Activated B cell treated with CpG ODN at 0.5 μM for 24 hours (primary cell): ENCODE data around the gene PLEKHA4. TPM values are rescaled to one million over a fixed set of nuclear protein-coding genes. Genes with fewer than 3 reads are reported as not detected.
"Not testable (repeated sequence)": the region's sequence is repeated elsewhere in the genome, so short reads cannot be mapped to it uniquely, and the experiment has no call there.

Experiments
- ATAC-seq: fragments of 200-7000 bp; cut with Tn5 transposase; one replicate; pipeline ENCODE4 v1.10.0; 2021; ENCODE audit warnings: low read depth, mild to moderate bottlenecking, moderate library complexity
- CTCF ChIA-PET: fragments of 350-600 bp; sonication (Branson Sonifier 250); formaldehyde crosslinking; loops from one replicate; lab custom pipeline; 2021; ENCODE audit warnings: antibody characterized with exemption; lab: Charles Lee
- POLR2A ChIA-PET: fragments of 350-600 bp; sonication (Branson Sonifier 250); formaldehyde crosslinking; loops from one replicate; lab custom pipeline; 2021; ENCODE audit warnings: antibody characterized with exemption; lab: Charles Lee
- DNase-seq: peaks from one replicate; pipeline ENCODE4 v3.0.0; 2022
- H3K27ac Mint-ChIP-seq: one replicate; pipeline ENCODE4 v1.8.0; 2020; ENCODE audit warnings: mixed read lengths
- H3K27me3 Mint-ChIP-seq: one replicate; pipeline ENCODE4 v1.8.0; 2021; ENCODE audit warnings: mixed read lengths
- H3K36me3 Mint-ChIP-seq: one replicate; pipeline ENCODE4 v1.8.0; 2021; ENCODE audit warnings: low read depth, mixed read lengths
- H3K4me1 Mint-ChIP-seq: one replicate; pipeline ENCODE4 v1.8.0; 2021; ENCODE audit warnings: mixed read lengths
- H3K4me3 Mint-ChIP-seq: one replicate; pipeline ENCODE4 v1.8.0; 2020; ENCODE audit warnings: mild to moderate bottlenecking, mixed read lengths
- H3K9me3 Mint-ChIP-seq: one replicate; pipeline ENCODE4 v1.8.0; 2020; ENCODE audit warnings: mixed read lengths
- CTCF ChIP-seq: fragments of 200-600 bp; IDR thresholded peaks from one replicate; pipeline ENCODE4 v1.8.0; 2022; ENCODE audit warnings: antibody characterized with exemption, mild to moderate bottlenecking
- intact Hi-C: fragments of 100-400 bp; cut with micrococcal nuclease; formaldehyde crosslinking; loops from one replicate; pipeline ENCODE4 v1.15.1; 2024
- total RNA-seq: library from RNA; stranded (reverse); gene quantifications from 2 replicates; pipeline ENCODE4 v1.2.3, GENCODE V29; 2022

The PLEKHA4 gene
- total RNA-seq, 1 donor from 2014 or later: 5.7 TPM

- intact Hi-C loops: loop anchor here (1.0 to 10.0 kb wide), 4 partner anchors 120 to 893 kb away; partner anchors contain the start of genes ALDH16A1, AP2A1, GYS1 and PIH1D1
- Mint-ChIP-seq H3K27ac (peak overlapping the region; percentile 100), H3K9me3 (no peaks in the 10 kb centered on the region), H3K4me3 (peak overlapping the region; percentile 100), H3K36me3 (peaks cover 60% of the 10 kb centered on the region), H3K4me1 (peaks cover 51% of the 10 kb centered on the region), H3K27me3 (no peaks in the 10 kb centered on the region)
- TF ChIP-seq CTCF: no peak
- no peak for ATAC-seq
- ChIA-PET CTCF (interaction anchor here (0.9 to 2.2 kb wide), 3 partner anchors 28 to 97 kb away, joined by 3 to 9 read pairs (median 5); no protein-coding TSS in a partner anchor), POLR2A (interaction anchor here (0.6 to 7.8 kb wide), 17 partner anchors 12 to 275 kb away, joined by 3 to 179 read pairs (median 9); partner anchors contain the start of genes BAX, CA11, FTL and GYS1)
- DNase-seq: no peak
These were observed 5.3 kb upstream of the PLEKHA4 start for GRCh38 chr19:48873476-48874302.

- ATAC-seq (peak; percentile 28), DNase-seq (peak; percentile 59)
- ChIA-PET CTCF (interaction anchor here (1.5 kb wide), 1 partner anchor 98 kb away, joined by 9 read pairs; no protein-coding TSS in a partner anchor), POLR2A (interaction anchor here (0.6 to 7.8 kb wide), 15 partner anchors 8 to 251 kb away, joined by 3 to 179 read pairs (median 19); partner anchors contain the start of genes BAX, CA11, FTL and GYS1)
- peaks cover 48% of the 10 kb centered on the region for H3K4me1 Mint-ChIP-seq
- intact Hi-C loops: loop anchor here (1.0 to 10.0 kb wide), 6 partner anchors 15 to 894 kb away; partner anchors contain the start of genes ALDH16A1, AP2A1, GYS1 and PIH1D1
- H3K27ac Mint-ChIP-seq: peak overlapping the region; percentile 100
- H3K9me3 Mint-ChIP-seq: no peaks in the 10 kb centered on the region
- no peak for TF ChIP-seq CTCF
- H3K36me3 Mint-ChIP-seq: peaks cover 54% of the 10 kb centered on the region
- no peaks in the 10 kb centered on the region for H3K27me3 Mint-ChIP-seq
- peak overlapping the region; percentile 100 for H3K4me3 Mint-ChIP-seq
These were observed 4.6 kb upstream of the PLEKHA4 start for GRCh38 chr19:48872884-48873475.

- ChIA-PET CTCF (interaction anchor here (1.1 kb wide), 2 partner anchors 30 to 77 kb away, joined by 4 read pairs; no protein-coding TSS in a partner anchor), POLR2A (interaction anchor here (0.6 to 7.8 kb wide), 24 partner anchors 9 to 227 kb away, joined by 3 to 179 read pairs (median 6); partner anchors contain the start of genes BAX, BCAT2, FTL and GYS1)
- ATAC-seq: peak; percentile 35
- Mint-ChIP-seq H3K4me1 (peaks cover 42% of the 10 kb centered on the region), H3K9me3 (no peaks in the 10 kb centered on the region), H3K4me3 (peak within 1 kb of the TSS; percentile 100), H3K27me3 (no peaks in the 10 kb centered on the region), H3K27ac (peak within 1 kb of the TSS; percentile 100), H3K36me3 (peaks cover 47% of the 10 kb centered on the region)
- no peak for TF ChIP-seq CTCF
- DNase-seq: peak; percentile 99
- intact Hi-C loops: loop anchor here (1.0 to 10.0 kb wide), 5 partner anchors 14 to 894 kb away; partner anchors contain the start of genes ALDH16A1, AP2A1, PIH1D1 and RPS11
These were observed 3.9 kb upstream of the PLEKHA4 start, which contains the start of gene PPP1R15A for GRCh38 chr19:48872182-48872883. Gene PPP1R15A (plus strand): TSS chr19:48872421. CDS start chr19:48873234, 813 bp downstream.

- H3K36me3 Mint-ChIP-seq: peaks cover 44% of the 10 kb centered on the region
- not testable (repeated sequence) for DNase-seq, ATAC-seq, H3K9me3 Mint-ChIP-seq, H3K27me3 Mint-ChIP-seq
- POLR2A ChIA-PET: interaction anchor here (0.6 to 7.8 kb wide), 25 partner anchors 9 to 226 kb away, joined by 3 to 179 read pairs (median 6); partner anchors contain the start of genes BAX, BCAT2, FTL and GYS1
- CTCF ChIA-PET: interaction anchor here (0.8 to 1.1 kb wide), 3 partner anchors 29 to 99 kb away, joined by 3 to 4 read pairs (median 4); no protein-coding TSS in a partner anchor
- intact Hi-C loops: loop anchor here (1.0 to 10.0 kb wide), 5 partner anchors 13 to 895 kb away; partner anchors contain the start of genes ALDH16A1, AP2A1, PIH1D1 and RPS11
- H3K4me1 Mint-ChIP-seq: peaks cover 36% of the 10 kb centered on the region
- peak overlapping the region; percentile 100 for H3K4me3 Mint-ChIP-seq
- peak overlapping the region; percentile 100 for H3K27ac Mint-ChIP-seq
These were observed 3.2 kb upstream of the PLEKHA4 start for GRCh38 chr19:48871471-48872181.
